GM23338 (cell line): Measurements from ENCODE around the gene CD276. TPM values are rescaled to one million over a fixed set of nuclear protein-coding genes. Genes with fewer than 3 reads are reported as not detected.

Experiments
- ATAC-seq: fragments of 200-7000 bp; cut with Tn5 transposase; 3 replicates; pipeline ENCODE4 v1.9.1; 2020
- DNase-seq: peaks from one replicate; pipeline ENCODE4 v3.0.0-alpha.2; 2015; ENCODE audit warnings: low spot score
- H2AFZ ChIP-seq: fragments of 200-600 bp; sonication (generic); 2 replicates; pipeline ENCODE4 v1.8.0; 2016; ENCODE audit warnings: antibody characterized with exemption, mild to moderate bottlenecking, moderate library complexity
- H3F3A ChIP-seq: fragments of 200-600 bp; sonication (generic); replicated peaks from 2 replicates; pipeline ENCODE4 v1.8.0; 2017; ENCODE audit warnings: antibody characterized with exemption, mixed run types, low read depth
- H3K27ac ChIP-seq: fragments of 200-600 bp; sonication (generic); 2 replicates; pipeline ENCODE4 v1.6.1; 2016; ENCODE audit warnings: low read depth
- H3K27me3 ChIP-seq: fragments of 200-600 bp; sonication (generic); 2 replicates; pipeline ENCODE4 v1.8.0; 2016; ENCODE audit warnings: mild to moderate bottlenecking, mixed run types, moderate library complexity; ENCODE audit not compliant: insufficient read depth
- H3K36me3 ChIP-seq: fragments of 200-600 bp; sonication (generic); 2 replicates; pipeline ENCODE4 v1.8.0; 2016; ENCODE audit warnings: mild to moderate bottlenecking; ENCODE audit not compliant: insufficient read depth
- H3K4me1 ChIP-seq: fragments of 200-600 bp; sonication (generic); 2 replicates; pipeline ENCODE4 v1.8.0; 2016; ENCODE audit warnings: mild to moderate bottlenecking, moderate library complexity; ENCODE audit not compliant: insufficient read depth
- H3K4me2 ChIP-seq: fragments of 200-600 bp; sonication (generic); 2 replicates; pipeline ENCODE4 v1.7.1; 2017; ENCODE audit warnings: mixed run types
- H3K4me3 ChIP-seq: fragments of 200-600 bp; sonication (generic); 2 replicates; pipeline ENCODE4 v1.6.1; 2016; ENCODE audit warnings: mixed run types
- H3K79me2 ChIP-seq: fragments of 200-600 bp; sonication (generic); replicated peaks from 2 replicates; pipeline ENCODE4 v1.8.0; 2017; ENCODE audit warnings: mild to moderate bottlenecking; ENCODE audit not compliant: insufficient read depth
- H3K9me2 ChIP-seq: fragments of 200-600 bp; sonication (generic); 2 replicates; pipeline ENCODE4 v1.8.0; 2017; ENCODE audit not compliant: insufficient read depth
- H4K20me1 ChIP-seq: fragments of 200-600 bp; sonication (generic); replicated peaks from 2 replicates; pipeline ENCODE4 v1.8.0; 2017; ENCODE audit warnings: mild to moderate bottlenecking; ENCODE audit not compliant: insufficient read depth
- H3K27ac Mint-ChIP-seq: 2 replicates; pipeline ENCODE4 v1.8.0; 2020; ENCODE audit warnings: inconsistent platforms, mild to moderate bottlenecking, moderate library complexity, mixed read lengths
- H3K27me3 Mint-ChIP-seq: 3 replicates; pipeline ENCODE4 v1.8.0; 2022; ENCODE audit warnings: low read depth, mild to moderate bottlenecking, moderate library complexity, mixed read lengths, inconsistent platforms; ENCODE audit not compliant: insufficient read depth, poor library complexity
- H3K36me3 Mint-ChIP-seq: 3 replicates; pipeline ENCODE4 v1.8.0; 2021; ENCODE audit warnings: low read depth, mild to moderate bottlenecking, inconsistent platforms, moderate library complexity, mixed read lengths
- H3K4me1 Mint-ChIP-seq: 3 replicates; pipeline ENCODE4 v1.8.0; 2020; ENCODE audit warnings: mild to moderate bottlenecking, inconsistent platforms, mixed read lengths
- H3K4me3 Mint-ChIP-seq: 3 replicates; pipeline ENCODE4 v1.8.0; 2021; ENCODE audit warnings: moderate library complexity, mild to moderate bottlenecking, inconsistent platforms, mixed read lengths
- H3K9me3 Mint-ChIP-seq: 3 replicates; pipeline ENCODE4 v1.8.0; 2020; ENCODE audit warnings: moderate library complexity, mild to moderate bottlenecking, inconsistent platforms, mixed read lengths
- CREB1 ChIP-seq: fragments of 250-450 bp; sonication (Bioruptor Pico); IDR thresholded peaks from 2 replicates; pipeline ENCODE4 v1.5.0; 2020; ENCODE audit warnings: low read depth, mild to moderate bottlenecking, moderate library complexity
- EZH2 ChIP-seq: fragments of 200-600 bp; sonication (generic); IDR thresholded peaks from one replicate; pipeline ENCODE4 v1.8.0; 2017; ENCODE audit warnings: antibody characterized with exemption, mild to moderate bottlenecking, low read depth; ENCODE audit not compliant: unreplicated experiment
- EZH2phosphoT487 ChIP-seq: fragments of 200-600 bp; sonication (generic); IDR thresholded peaks from one replicate; pipeline ENCODE4 v1.8.1; 2018; ENCODE audit warnings: antibody characterized with exemption; ENCODE audit not compliant: unreplicated experiment
- JUNB ChIP-seq: IDR thresholded peaks from one replicate; pipeline ENCODE4 v1.6.1; 2016; ENCODE audit warnings: antibody characterized with exemption; ENCODE audit not compliant: unreplicated experiment
- NANOG ChIP-seq: IDR thresholded peaks from 2 replicates; pipeline ENCODE4 v1.6.1; 2016; ENCODE audit warnings: antibody characterized with exemption, borderline replicate concordance
- REST ChIP-seq: IDR thresholded peaks from one replicate; pipeline ENCODE4 v1.6.1; 2018; ENCODE audit warnings: antibody characterized with exemption; ENCODE audit not compliant: unreplicated experiment
- STAT1 ChIP-seq: IDR thresholded peaks from one replicate; pipeline ENCODE4 v1.6.1; 2016; ENCODE audit warnings: antibody characterized with exemption; ENCODE audit not compliant: unreplicated experiment
- ZNF114 ChIP-seq: fragments of 250-450 bp; sonication (Bioruptor Pico); IDR thresholded peaks from 2 replicates; pipeline ENCODE4 v1.5.0; 2020; ENCODE audit warnings: mild to moderate bottlenecking, moderate library complexity
- ZNF331 ChIP-seq: fragments of 250-450 bp; sonication (Bioruptor Pico); IDR thresholded peaks from 2 replicates; pipeline ENCODE4 v1.5.0; 2020; ENCODE audit warnings: low read depth, mild to moderate bottlenecking, moderate library complexity
- ZNF462 ChIP-seq: fragments of 250-450 bp; sonication (Bioruptor Pico); IDR thresholded peaks from 2 replicates; pipeline ENCODE4 v1.5.0; 2020; ENCODE audit warnings: mild to moderate bottlenecking, moderate library complexity
- polyA plus RNA-seq: library from polyadenylated mRNA; unstranded; fragments of >200 nt; fragmentation: Nextera tagmentation; extraction: Ambion mirVana; gene quantifications from 2 replicates; pipeline ENCODE4 v1.2.1, GENCODE V29; 2016
- total RNA-seq: library from RNA; depleted of rRNA; stranded (reverse); fragments of >200 nt; shearing (Covaris generic); gene quantifications from 2 replicates; pipeline ENCODE4 v1.2.3, GENCODE V29; 2014
- TF ChIP-seq, protein P1 (sequence below), 2 experiments: fragments of 200-600 bp in 1 of 2; sonication (generic) in 1 of 2; conservative IDR thresholded peaks; 2 replicates each; pipeline versions ENCODE4 v1.5.1 to v1.6.1; 2016 to 2017; ENCODE audit warnings: antibody characterized with exemption in 2 of 2, low read depth in 2 of 2, mild to moderate bottlenecking in 2 of 2, moderate library complexity in 1 of 2
- TF ChIP-seq, protein P2 (sequence below): IDR thresholded peaks from 2 replicates; pipeline ENCODE4 v1.6.1; 2016; ENCODE audit warnings: antibody characterized with exemption

CD276 gene
- total and polyA plus RNA-seq, 2 experiments from 2014 or later, result 60.9 to 158 TPM

GRCh38 chr15:73684581-73685455 is 635 bp downstream of the CD276 start:
- Mint-ChIP-seq H3K9me3 (no peaks in the 10 kb centered on the region), H3K27ac (peak overlapping the region; percentile 72; the same call in 1 of the 2 replicates), H3K27me3 (peaks cover 2% of the 10 kb centered on the region), H3K36me3 (no peaks in the 10 kb centered on the region), H3K4me1 (peaks cover 39% of the 10 kb centered on the region), H3K4me3 (peak overlapping the region; percentile 83)
- peaks cover 21% of the 10 kb centered on the region for H3K4me1 ChIP-seq
- H2AFZ ChIP-seq, result peak overlapping the region; percentile 76; the same call in 1 of the 2 replicates
- ATAC-seq (peak; percentile 25), DNase-seq (peak; percentile 71)
- H3K9me2 ChIP-seq, result no peaks in the 10 kb centered on the region
- H4K20me1 ChIP-seq, result peaks cover 36% of the 10 kb centered on the region
- H3K36me3 ChIP-seq, result no peaks in the 10 kb centered on the region
- 0 out of 2 replicates have a peak, but pooled peaks cover 6% of the 10 kb centered on the region for H3F3A ChIP-seq
- H3K4me2 ChIP-seq, result peak overlapping the region; percentile 86
- H3K4me3 ChIP-seq, result peak overlapping the region; percentile 92
- no peaks in the 10 kb centered on the region for H3K27me3 ChIP-seq
- peaks cover 49% of the 10 kb centered on the region for H3K79me2 ChIP-seq
- H3K27ac ChIP-seq, result peak overlapping the region; percentile 50; the same call in 1 of the 2 replicates
- TF ChIP-seq ZNF331, result no peak
- TF ChIP-seq ZNF114 (CRISPR knock-in tag), result no peak
- no peak for TF ChIP-seq EZH2
- no peak for TF ChIP-seq ZNF462 (CRISPR knock-in tag)
- TF ChIP-seq REST, result no peak
- no peak for TF ChIP-seq EZH2phosphoT487
- no peak for TF ChIP-seq CREB1 (CRISPR knock-in tag)
- no peak for TF ChIP-seq STAT1
- TF ChIP-seq, protein P1, sequence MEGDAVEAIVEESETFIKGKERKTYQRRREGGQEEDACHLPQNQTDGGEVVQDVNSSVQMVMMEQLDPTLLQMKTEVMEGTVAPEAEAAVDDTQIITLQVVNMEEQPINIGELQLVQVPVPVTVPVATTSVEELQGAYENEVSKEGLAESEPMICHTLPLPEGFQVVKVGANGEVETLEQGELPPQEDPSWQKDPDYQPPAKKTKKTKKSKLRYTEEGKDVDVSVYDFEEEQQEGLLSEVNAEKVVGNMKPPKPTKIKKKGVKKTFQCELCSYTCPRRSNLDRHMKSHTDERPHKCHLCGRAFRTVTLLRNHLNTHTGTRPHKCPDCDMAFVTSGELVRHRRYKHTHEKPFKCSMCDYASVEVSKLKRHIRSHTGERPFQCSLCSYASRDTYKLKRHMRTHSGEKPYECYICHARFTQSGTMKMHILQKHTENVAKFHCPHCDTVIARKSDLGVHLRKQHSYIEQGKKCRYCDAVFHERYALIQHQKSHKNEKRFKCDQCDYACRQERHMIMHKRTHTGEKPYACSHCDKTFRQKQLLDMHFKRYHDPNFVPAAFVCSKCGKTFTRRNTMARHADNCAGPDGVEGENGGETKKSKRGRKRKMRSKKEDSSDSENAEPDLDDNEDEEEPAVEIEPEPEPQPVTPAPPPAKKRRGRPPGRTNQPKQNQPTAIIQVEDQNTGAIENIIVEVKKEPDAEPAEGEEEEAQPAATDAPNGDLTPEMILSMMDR (conservative IDR thresholded peaks at IDR 0.05; ENCODE audit: low read depth in 2 of 2), result no peak
- TF ChIP-seq, protein P2, sequence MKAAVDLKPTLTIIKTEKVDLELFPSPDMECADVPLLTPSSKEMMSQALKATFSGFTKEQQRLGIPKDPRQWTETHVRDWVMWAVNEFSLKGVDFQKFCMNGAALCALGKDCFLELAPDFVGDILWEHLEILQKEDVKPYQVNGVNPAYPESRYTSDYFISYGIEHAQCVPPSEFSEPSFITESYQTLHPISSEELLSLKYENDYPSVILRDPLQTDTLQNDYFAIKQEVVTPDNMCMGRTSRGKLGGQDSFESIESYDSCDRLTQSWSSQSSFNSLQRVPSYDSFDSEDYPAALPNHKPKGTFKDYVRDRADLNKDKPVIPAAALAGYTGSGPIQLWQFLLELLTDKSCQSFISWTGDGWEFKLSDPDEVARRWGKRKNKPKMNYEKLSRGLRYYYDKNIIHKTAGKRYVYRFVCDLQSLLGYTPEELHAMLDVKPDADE, result no peak
- no peak for TF ChIP-seq NANOG
- TF ChIP-seq JUNB, result no peak
